Fibroblast of mammary gland (primary cell): ENCODE measurements around the gene PLRG1.

Experiments
- DNase-seq: peaks from one replicate; pipeline ENCODE4 v3.0.0-alpha.2; 2010; ENCODE audit warnings: low read depth
- H3K4me3 ChIP-seq: 2 replicates; pipeline ENCODE4 v1.5.1; 2011; ENCODE audit warnings: low read depth, mild to moderate bottlenecking, low read length, moderate library complexity; ENCODE audit not compliant: control insufficient read depth
- TF ChIP-seq, protein P1 (sequence below): conservative IDR thresholded peaks from 2 replicates; pipeline ENCODE4 v1.5.1; 2011; ENCODE audit warnings: low read depth, low read length, inconsistent platforms; ENCODE audit not compliant: control insufficient read depth, insufficient read depth

The PLRG1 gene

DNA sequence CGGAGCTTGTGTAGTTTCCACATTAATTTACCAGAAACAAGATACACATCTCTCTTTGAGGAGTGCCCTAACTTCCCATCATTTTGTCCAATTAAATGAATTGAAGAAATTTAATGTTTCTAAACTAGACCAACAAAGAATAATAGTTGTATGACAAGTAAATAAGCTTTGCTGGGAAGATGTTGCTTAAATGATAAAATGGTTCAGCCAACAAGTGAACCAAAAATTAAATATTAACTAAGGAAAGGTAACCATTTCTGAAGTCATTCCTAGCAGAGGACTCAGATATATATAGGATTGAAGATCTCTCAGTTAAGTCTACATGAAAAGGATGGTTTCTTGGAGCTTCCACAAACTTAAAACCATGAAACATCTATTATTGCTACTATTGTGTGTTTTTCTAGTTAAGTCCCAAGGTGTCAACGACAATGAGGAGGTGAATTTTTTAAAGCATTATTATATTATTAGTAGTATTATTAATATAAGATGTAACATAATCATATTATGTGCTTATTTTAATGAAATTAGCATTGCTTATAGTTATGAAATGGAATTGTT lies 12.6 kb upstream of the PLRG1 start, which contains the start of gene FGB:
FGB (plus strand) TSS at position 315 of the 558 bp plus-strand sequence; CDS start at position 323, 8 bp downstream.
- H3K4me3 ChIP-seq: no peak within 1 kb of the TSS
- TF ChIP-seq, protein P1, sequence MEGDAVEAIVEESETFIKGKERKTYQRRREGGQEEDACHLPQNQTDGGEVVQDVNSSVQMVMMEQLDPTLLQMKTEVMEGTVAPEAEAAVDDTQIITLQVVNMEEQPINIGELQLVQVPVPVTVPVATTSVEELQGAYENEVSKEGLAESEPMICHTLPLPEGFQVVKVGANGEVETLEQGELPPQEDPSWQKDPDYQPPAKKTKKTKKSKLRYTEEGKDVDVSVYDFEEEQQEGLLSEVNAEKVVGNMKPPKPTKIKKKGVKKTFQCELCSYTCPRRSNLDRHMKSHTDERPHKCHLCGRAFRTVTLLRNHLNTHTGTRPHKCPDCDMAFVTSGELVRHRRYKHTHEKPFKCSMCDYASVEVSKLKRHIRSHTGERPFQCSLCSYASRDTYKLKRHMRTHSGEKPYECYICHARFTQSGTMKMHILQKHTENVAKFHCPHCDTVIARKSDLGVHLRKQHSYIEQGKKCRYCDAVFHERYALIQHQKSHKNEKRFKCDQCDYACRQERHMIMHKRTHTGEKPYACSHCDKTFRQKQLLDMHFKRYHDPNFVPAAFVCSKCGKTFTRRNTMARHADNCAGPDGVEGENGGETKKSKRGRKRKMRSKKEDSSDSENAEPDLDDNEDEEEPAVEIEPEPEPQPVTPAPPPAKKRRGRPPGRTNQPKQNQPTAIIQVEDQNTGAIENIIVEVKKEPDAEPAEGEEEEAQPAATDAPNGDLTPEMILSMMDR: no peak
- no peak for DNase-seq

DNA sequence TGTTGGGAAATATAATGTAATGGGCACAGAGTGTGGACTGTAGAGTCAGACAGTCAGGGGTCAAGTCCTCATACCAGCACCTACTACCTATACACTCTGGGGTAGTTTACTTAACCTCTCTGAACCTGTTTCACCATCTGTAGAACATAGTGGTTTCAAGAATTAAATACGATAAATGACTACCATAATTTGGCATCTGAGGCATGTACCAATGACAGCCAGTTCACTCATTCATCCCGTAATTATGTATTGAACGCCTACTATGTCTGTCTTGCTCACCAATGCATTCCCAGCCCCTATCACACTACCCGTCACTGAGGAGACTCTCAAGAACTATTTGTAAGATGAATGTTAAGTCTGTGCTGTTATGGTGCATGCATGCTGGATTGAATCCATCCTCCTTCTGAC lies 10.6 kb upstream of the PLRG1 start:
- DNase-seq: peak; percentile 71

DNA sequence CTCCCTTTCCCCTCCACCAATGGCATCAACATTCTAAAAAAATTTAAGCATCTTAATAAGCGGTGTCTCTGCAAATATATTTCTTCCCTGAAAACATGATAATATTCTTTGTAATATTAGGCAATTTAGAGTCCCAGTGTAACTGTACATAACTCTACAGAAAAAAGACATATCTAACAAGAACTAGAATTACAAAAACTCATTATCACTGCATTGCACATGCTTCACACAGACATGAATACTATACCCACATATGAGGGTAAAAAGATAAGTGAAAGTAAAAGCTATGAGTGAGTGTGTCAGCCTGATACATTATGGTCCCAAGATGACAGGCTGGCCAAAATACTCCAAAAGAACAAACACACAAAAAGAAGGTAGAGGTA lies 10.2 kb upstream of the PLRG1 start:
- no peak overlapping the region for H3K4me3 ChIP-seq
- TF ChIP-seq, protein P1: no peak
- no peak for DNase-seq

More for the DNA sequence above, 10.6 kb upstream of the PLRG1 start:
- TF ChIP-seq, protein P1: no peak
- no peak overlapping the region for H3K4me3 ChIP-seq

DNA sequence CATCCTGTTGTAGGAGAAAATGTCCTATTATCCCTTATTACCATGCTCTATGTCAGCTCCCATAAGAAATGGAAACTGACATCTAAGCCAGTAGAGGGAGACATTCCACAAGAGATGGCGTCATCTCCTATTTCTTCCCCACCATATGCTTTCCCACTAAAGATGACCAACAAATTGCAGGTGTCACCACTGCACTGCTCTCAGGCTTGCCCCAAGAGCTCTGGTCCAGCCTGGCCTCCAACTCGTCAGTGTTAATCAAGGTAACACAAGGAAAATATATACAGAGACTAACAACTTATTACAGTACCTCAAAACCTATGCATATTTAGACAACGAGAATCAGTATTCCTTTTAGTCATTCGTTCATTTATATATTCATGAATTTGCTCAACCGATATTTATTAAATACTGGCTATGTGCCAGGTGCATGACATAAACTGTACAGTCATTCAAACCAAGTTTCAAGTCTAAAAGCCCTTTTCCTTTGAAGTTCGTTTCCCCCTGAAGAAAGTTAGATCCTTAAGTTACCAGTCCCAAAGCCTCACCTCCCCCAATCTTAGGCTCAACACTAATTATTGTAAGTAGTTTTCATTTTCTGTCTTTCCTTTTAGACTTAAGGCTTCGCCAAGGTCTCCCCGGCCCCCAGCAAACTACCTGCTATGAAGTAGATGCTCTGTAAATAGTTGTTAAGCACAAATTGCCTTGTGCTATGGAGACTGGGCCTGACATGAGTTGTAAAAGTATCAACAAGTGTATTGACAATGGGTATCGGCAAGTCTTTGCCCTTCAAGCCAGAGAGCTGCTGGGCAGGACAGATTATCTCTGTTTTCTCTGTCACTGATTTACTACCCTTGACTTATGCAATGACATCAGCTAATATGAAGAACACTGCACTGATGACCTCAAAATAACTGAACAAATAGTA lies 9.6 kb upstream of the PLRG1 start:
- no peak overlapping the region for H3K4me3 ChIP-seq
- TF ChIP-seq, protein P1: peak; percentile 76
- peak; percentile 75 for DNase-seq

DNA sequence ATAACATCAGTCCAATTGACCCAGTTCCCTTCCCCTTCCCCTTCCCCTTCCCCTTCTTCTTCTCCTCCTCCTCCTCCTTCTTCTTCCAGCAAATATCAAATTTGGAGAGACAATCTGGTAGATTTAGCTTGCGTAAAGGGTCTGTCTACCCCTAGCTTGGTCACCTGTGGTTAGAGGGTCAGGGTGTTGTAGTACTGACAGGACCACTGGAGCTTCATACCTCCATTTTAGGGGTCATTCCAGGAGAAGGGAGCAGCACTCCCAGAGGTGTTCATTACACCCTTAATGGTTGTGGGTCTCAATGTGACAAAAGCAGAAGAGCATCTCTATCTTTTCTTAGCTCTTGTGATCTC lies 8.9 kb upstream of the PLRG1 start:
- no peak overlapping the region for H3K4me3 ChIP-seq
- no peak for DNase-seq
- TF ChIP-seq, protein P1: no peak

DNA sequence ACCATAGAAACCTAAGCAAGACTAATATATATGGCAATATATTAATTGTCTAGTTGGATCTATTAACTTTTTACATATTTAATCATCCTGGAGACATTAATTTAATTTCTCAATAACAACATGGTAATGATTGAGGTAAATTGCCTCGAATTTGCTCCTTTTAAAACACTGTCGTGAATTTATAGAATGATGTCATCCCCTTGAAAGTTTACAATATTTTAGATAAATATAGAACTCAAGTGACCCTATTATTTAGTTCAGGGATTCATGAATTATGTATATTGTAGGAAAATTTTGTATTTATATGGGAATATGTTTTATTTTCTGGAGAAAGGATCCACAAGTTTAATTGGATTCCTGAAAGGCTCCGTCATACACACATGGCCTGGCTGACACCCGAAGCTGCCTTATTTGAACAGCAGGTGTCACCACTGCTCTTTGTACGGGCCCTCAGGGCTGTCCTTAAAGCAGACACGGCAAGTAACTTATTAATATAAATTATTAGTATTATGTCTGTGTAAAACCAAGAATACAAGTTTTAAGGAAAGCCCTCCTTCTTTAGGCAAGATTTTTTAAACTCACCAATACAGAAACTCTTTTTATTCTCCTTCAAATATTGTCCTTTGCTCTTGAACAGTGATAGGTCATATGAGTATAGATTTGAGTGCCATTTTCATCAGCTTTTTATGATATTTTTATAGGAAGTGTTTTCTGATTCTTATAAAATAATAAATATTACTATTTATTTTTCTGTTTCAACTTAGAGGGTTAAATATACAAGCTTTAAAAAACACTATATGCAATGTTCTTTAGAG lies 1.9 kb upstream of the PLRG1 start:
- no peak overlapping the region for H3K4me3 ChIP-seq
- TF ChIP-seq, protein P1: peak; percentile 82
- peak; percentile 85 for DNase-seq
